Stimulated activated naive B cell treated with anti-CD40 and anti-IgM and Interleukin-4, amounts not matched to agents 10 μg/mL and 1 μg/mL and 100 μg/mL, for 72 hours (primary cell): ENCODE measurements around the gene USP11.
A peak's percentile ranks its signal among the peaks of the same experiment; 100 is the strongest.

Source experiments
- ATAC-seq, 2 donors: fragments of 150-1000 bp; cut with Tn5 transposase; replicated peaks; 2 replicates each; pipeline ENCODE4 v1.10.0; 2021; ENCODE audit warnings: moderate library complexity in 1 of 2
- DNase-seq: peaks from one replicate; pipeline ENCODE4 v3.0.0; 2021
- H3K27ac Mint-ChIP-seq: one replicate; pipeline ENCODE4 v1.8.0; 2022; ENCODE audit warnings: mild to moderate bottlenecking, mixed read lengths
- H3K27me3 Mint-ChIP-seq, 2 donors: one replicate each; pipeline ENCODE4 v1.8.0; 2022; ENCODE audit warnings: mixed read lengths in 2 of 2
- H3K36me3 Mint-ChIP-seq, 2 donors: one replicate each; pipeline ENCODE4 v1.8.0; 2022; ENCODE audit warnings: mixed read lengths in 2 of 2, mild to moderate bottlenecking in 1 of 2
- H3K4me1 Mint-ChIP-seq, 2 donors: one replicate each; pipeline ENCODE4 v1.8.0; 2022; ENCODE audit warnings: mixed read lengths in 2 of 2, mild to moderate bottlenecking in 1 of 2
- H3K4me3 Mint-ChIP-seq, 2 donors: one replicate each; pipeline ENCODE4 v1.8.0; 2022; ENCODE audit warnings: mild to moderate bottlenecking in 2 of 2, mixed read lengths in 2 of 2, moderate library complexity in 1 of 2
- H3K9me3 Mint-ChIP-seq, 2 donors: one replicate each; pipeline ENCODE4 v1.8.0; 2022; ENCODE audit warnings: mixed read lengths in 2 of 2, mild to moderate bottlenecking in 1 of 2

The USP11 gene

GRCh38 chrX:47232803-47233332 lies at the start of gene USP11:
USP11 (plus strand) TSS chrX:47233009; CDS start chrX:47233044, 35 bp downstream.
- Mint-ChIP-seq H3K4me1 (peaks cover 8 to 9% of the 10 kb centered on the region in 2 donors), H3K27me3 (no peaks in the 10 kb centered on the region), H3K9me3 (no peaks in the 10 kb centered on the region), H3K36me3 (peaks cover 19 to 33% of the 10 kb centered on the region in 2 donors), H3K27ac (peak within 1 kb of the TSS; percentile 97), H3K4me3 (peak within 1 kb of the TSS; percentile 88 to 91)
- peak; percentile 51 for DNase-seq
- peak; percentile 41 to 49 for ATAC-seq

- no peak for ATAC-seq
- H3K36me3 Mint-ChIP-seq: peaks cover 22 to 25% of the 10 kb centered on the region in 2 donors
- H3K9me3 Mint-ChIP-seq: no peaks in the 10 kb centered on the region
- H3K27me3 Mint-ChIP-seq: peaks cover 0 to 32% of the 10 kb centered on the region in 2 donors
- no peak overlapping the region for H3K27ac Mint-ChIP-seq
- no peak for DNase-seq
- H3K4me3 Mint-ChIP-seq: no peak overlapping the region
- H3K4me1 Mint-ChIP-seq: peaks cover 1 to 6% of the 10 kb centered on the region in 2 donors
These were observed 48.3 kb upstream of the USP11 start for GRCh38 chrX:47184486-47184885.

- ATAC-seq (no peak), DNase-seq (no peak)
- H3K36me3 Mint-ChIP-seq: peaks cover 21 to 22% of the 10 kb centered on the region in 2 donors
- no peak overlapping the region for H3K4me3 Mint-ChIP-seq
- peaks cover 1 to 6% of the 10 kb centered on the region in 2 donors for H3K4me1 Mint-ChIP-seq
- peaks cover 0 to 28% of the 10 kb centered on the region in 2 donors for H3K27me3 Mint-ChIP-seq
- H3K9me3 Mint-ChIP-seq: no peaks in the 10 kb centered on the region
- no peak overlapping the region for H3K27ac Mint-ChIP-seq
These were observed 47.6 kb upstream of the USP11 start for GRCh38 chrX:47185241-47185640.

GRCh38 chrX:47186096-47186740 lies 46.6 kb upstream of the USP11 start:
- H3K36me3 Mint-ChIP-seq: peaks cover 18 to 20% of the 10 kb centered on the region in 2 donors
- no peak overlapping the region for H3K27ac Mint-ChIP-seq
- peaks cover 8 to 16% of the 10 kb centered on the region in 2 donors for H3K4me1 Mint-ChIP-seq

GRCh38 chrX:47187106-47187677 lies 45.6 kb upstream of the USP11 start:
- H3K36me3 Mint-ChIP-seq: peaks cover 11 to 15% of the 10 kb centered on the region in 2 donors
- H3K27me3 Mint-ChIP-seq: peaks cover 0 to 15% of the 10 kb centered on the region in 2 donors
- ATAC-seq (no peak), DNase-seq (no peak)
- H3K27ac Mint-ChIP-seq: no peak overlapping the region
- H3K4me3 Mint-ChIP-seq: no peak overlapping the region
- H3K9me3 Mint-ChIP-seq: no peaks in the 10 kb centered on the region
- H3K4me1 Mint-ChIP-seq: peaks cover 8 to 18% of the 10 kb centered on the region in 2 donors

More at GRCh38 chrX:47186096-47186740, 46.6 kb upstream of the USP11 start:
- ATAC-seq: no peak
- H3K4me3 Mint-ChIP-seq: no peak overlapping the region
- DNase-seq: no peak
- no peaks in the 10 kb centered on the region for H3K9me3 Mint-ChIP-seq
- H3K27me3 Mint-ChIP-seq: peaks cover 0 to 23% of the 10 kb centered on the region in 2 donors

- Mint-ChIP-seq H3K4me1 (peaks cover 23 to 34% of the 10 kb centered on the region in 2 donors), H3K4me3 (no peak overlapping the region), H3K27ac (no peak overlapping the region), H3K36me3 (peaks cover 8 to 14% of the 10 kb centered on the region in 2 donors), H3K9me3 (no peaks in the 10 kb centered on the region), H3K27me3 (peaks cover 0 to 9% of the 10 kb centered on the region in 2 donors)
- DNase-seq (no peak), ATAC-seq (no peak)
These were observed 42.9 kb upstream of the USP11 start for GRCh38 chrX:47189906-47190305.

GRCh38 chrX:47190445-47191269 lies 42.2 kb upstream of the USP11 start:
- peaks cover 0 to 7% of the 10 kb centered on the region in 2 donors for H3K27me3 Mint-ChIP-seq
- peak; percentile 76 to 84 for ATAC-seq
- peak overlapping the region; percentile 96 for H3K4me3 Mint-ChIP-seq
- peaks cover 7 to 15% of the 10 kb centered on the region in 2 donors for H3K36me3 Mint-ChIP-seq
- peak; percentile 85 for DNase-seq
- peaks cover 30 to 41% of the 10 kb centered on the region in 2 donors for H3K4me1 Mint-ChIP-seq
- peak overlapping the region; percentile 98 for H3K27ac Mint-ChIP-seq
- no peaks in the 10 kb centered on the region for H3K9me3 Mint-ChIP-seq

GRCh38 chrX:47191331-47191730 lies 41.5 kb upstream of the USP11 start:
- Mint-ChIP-seq H3K27ac (peak overlapping the region; percentile 98), H3K4me1 (peaks cover 36 to 48% of the 10 kb centered on the region in 2 donors), H3K9me3 (no peaks in the 10 kb centered on the region), H3K36me3 (peaks cover 10 to 17% of the 10 kb centered on the region in 2 donors), H3K4me3 (peak overlapping the region; percentile 96), H3K27me3 (peaks cover 0 to 4% of the 10 kb centered on the region in 2 donors)
- DNase-seq: peak; percentile 18
- peak in 1 of 2 donors; percentile 15 for ATAC-seq

GRCh38 chrX:47191806-47192401 lies 40.9 kb upstream of the USP11 start:
- ATAC-seq: no peak
- H3K27me3 Mint-ChIP-seq: peaks cover 0 to 4% of the 10 kb centered on the region in 2 donors
- peak overlapping the region; percentile 96 for H3K4me3 Mint-ChIP-seq
- no peaks in the 10 kb centered on the region for H3K9me3 Mint-ChIP-seq
- H3K27ac Mint-ChIP-seq: no peak overlapping the region
- H3K4me1 Mint-ChIP-seq: peaks cover 42 to 54% of the 10 kb centered on the region in 2 donors
- peaks cover 11 to 20% of the 10 kb centered on the region in 2 donors for H3K36me3 Mint-ChIP-seq
- no peak for DNase-seq

GRCh38 chrX:47193475-47194193 lies 39.2 kb upstream of the USP11 start, which contains the start of gene UBA1:
UBA1 (plus strand) TSS chrX:47193829; CDS start chrX:47198803, 4,974 bp downstream.
- Mint-ChIP-seq H3K36me3 (peaks cover 7 to 32% of the 10 kb centered on the region in 2 donors), H3K27me3 (no peaks in the 10 kb centered on the region), H3K4me3 (peak within 1 kb of the TSS; percentile 89 to 97), H3K27ac (peak within 1 kb of the TSS; percentile 99), H3K9me3 (no peaks in the 10 kb centered on the region), H3K4me1 (peaks cover 49 to 56% of the 10 kb centered on the region in 2 donors)
- peak; percentile 82 to 87 for ATAC-seq
- peak; percentile 94 for DNase-seq

- H3K27me3 Mint-ChIP-seq: no peaks in the 10 kb centered on the region
- H3K4me3 Mint-ChIP-seq: peak overlapping the region; percentile 89 to 97
- peak overlapping the region; percentile 99 for H3K27ac Mint-ChIP-seq
- ATAC-seq (peak in 1 of 2 donors; percentile 0), DNase-seq (no peak)
- H3K4me1 Mint-ChIP-seq: peaks cover 52 to 55% of the 10 kb centered on the region in 2 donors
- no peaks in the 10 kb centered on the region for H3K9me3 Mint-ChIP-seq
- H3K36me3 Mint-ChIP-seq: peaks cover 8 to 38% of the 10 kb centered on the region in 2 donors
These were observed 38.5 kb upstream of the USP11 start for GRCh38 chrX:47194194-47194787.

GRCh38 chrX:47196098-47196497 lies 36.7 kb upstream of the USP11 start:
- peak overlapping the region; percentile 82 for H3K27ac Mint-ChIP-seq
- no peaks in the 10 kb centered on the region for H3K9me3 Mint-ChIP-seq
- ATAC-seq (no peak), DNase-seq (no peak)
- H3K27me3 Mint-ChIP-seq: no peaks in the 10 kb centered on the region
- peaks cover 13 to 54% of the 10 kb centered on the region in 2 donors for H3K36me3 Mint-ChIP-seq
- peaks cover 46 to 47% of the 10 kb centered on the region in 2 donors for H3K4me1 Mint-ChIP-seq
- peak overlapping the region; percentile 89 to 97 for H3K4me3 Mint-ChIP-seq

GRCh38 chrX:47197526-47197925 lies 35.3 kb upstream of the USP11 start:
- H3K27ac Mint-ChIP-seq: no peak overlapping the region
- H3K4me3 Mint-ChIP-seq: peak overlapping the region in 1 of 2 donors; percentile 16
- H3K4me1 Mint-ChIP-seq: peaks cover 43 to 45% of the 10 kb centered on the region in 2 donors
- no peaks in the 10 kb centered on the region for H3K9me3 Mint-ChIP-seq
- ATAC-seq (no peak), DNase-seq (no peak)
- H3K36me3 Mint-ChIP-seq: peaks cover 25 to 68% of the 10 kb centered on the region in 2 donors
- H3K27me3 Mint-ChIP-seq: no peaks in the 10 kb centered on the region
